Measurements from ENCODE around the gene SPATA13.
A peak's percentile ranks its signal among the peaks of the same experiment; 100 is the strongest.

Gene SPATA13

GRCh38 chr13:24124789-24125476 lies 35.6 kb upstream of the SPATA13 start:
- H3K9me3 ChIP-seq (replicated peaks in 1 of 11), result no peaks in the 10 kb centered on the region
- no peak for TF ChIP-seq Cebpa-rat (IDR thresholded peaks at IDR 0.05)
- no peak overlapping the region for H3K27ac ChIP-seq
- peaks cover 6 to 16% (median 11%) of the 10 kb centered on the region in 10 experiments; a peak in 19 of 20 replicates for H3K4me1 ChIP-seq
- H3K36me3 ChIP-seq, result no peaks in the 10 kb centered on the region
- no peak overlapping the region for H3K4me3 ChIP-seq
- peak overlapping the region in 10 of 11 experiments; percentile 6 to 66 (median 42); a peak in 17 of 22 replicates for H3K4me2 ChIP-seq
- no peak overlapping the region; a peak in 1 of 22 replicates for H3K9ac ChIP-seq
- no peaks in the 10 kb centered on the region for H4K20me1 ChIP-seq
- no peaks in the 10 kb centered on the region for H3K27me3 ChIP-seq

- H3K4me3 ChIP-seq, result no peak overlapping the region
- H3K27me3 ChIP-seq, result no peaks in the 10 kb centered on the region
- no peaks in the 10 kb centered on the region for H3K36me3 ChIP-seq
- no peak for TF ChIP-seq Cebpa-rat (IDR thresholded peaks at IDR 0.05)
- no peak overlapping the region for H3K9ac ChIP-seq
- no peak overlapping the region for H3K27ac ChIP-seq
- H3K4me2 ChIP-seq, result no peak overlapping the region; a peak in 1 of 22 replicates
- peaks cover 7 to 13% (median 11%) of the 10 kb centered on the region in 11 experiments for H3K9me3 ChIP-seq (replicated peaks in 1 of 11)
- H4K20me1 ChIP-seq, result no peaks in the 10 kb centered on the region
- H3K4me1 ChIP-seq, result peaks cover 6 to 16% (median 11%) of the 10 kb centered on the region in 10 experiments; a peak in 19 of 20 replicates
Measured at GRCh38 chr13:24127116-24127631, 33.3 kb upstream of the SPATA13 start.

- H3K27ac ChIP-seq, result no peak overlapping the region
- H3K36me3 ChIP-seq, result no peaks in the 10 kb centered on the region
- no peak overlapping the region for H3K9ac ChIP-seq
Measured at GRCh38 chr13:24128112-24128511, 32.4 kb upstream of the SPATA13 start.

GRCh38 chr13:24128962-24129361 lies 31.6 kb upstream of the SPATA13 start:
- Histone ChIP-seq H3K4me2 (no peak overlapping the region), H3K36me3 (no peaks in the 10 kb centered on the region), H3K4me1 (peaks cover 6 to 18% (median 14%) of the 10 kb centered on the region in 10 experiments; a peak in 19 of 20 replicates), H3K27ac (no peak overlapping the region), H3K9me3 (replicated peaks in 1 of 11) (peaks cover 7 to 14% (median 12%) of the 10 kb centered on the region in 11 experiments), H3K4me3 (no peak overlapping the region), H4K20me1 (no peaks in the 10 kb centered on the region), H3K27me3 (no peaks in the 10 kb centered on the region), H3K9ac (no peak overlapping the region)
- TF ChIP-seq Cebpa-rat (IDR thresholded peaks at IDR 0.05), result no peak

More at GRCh38 chr13:24128112-24128511, 32.4 kb upstream of the SPATA13 start:
- Histone ChIP-seq H3K4me3 (no peak overlapping the region), H3K9me3 (replicated peaks in 1 of 11) (peaks cover 7 to 14% (median 12%) of the 10 kb centered on the region in 11 experiments), H3K27me3 (no peaks in the 10 kb centered on the region), H3K4me2 (no peak overlapping the region), H3K4me1 (peaks cover 6 to 16% (median 13%) of the 10 kb centered on the region in 10 experiments; a peak in 19 of 20 replicates), H4K20me1 (no peaks in the 10 kb centered on the region)
- TF ChIP-seq Cebpa-rat (IDR thresholded peaks at IDR 0.05), result no peak

- no peaks in the 10 kb centered on the region for H3K36me3 ChIP-seq
- no peak overlapping the region for H3K27ac ChIP-seq
- peaks cover 2 to 11% (median 5%) of the 10 kb centered on the region in 10 experiments; a peak in 19 of 20 replicates for H3K4me1 ChIP-seq
- no peak overlapping the region for H3K4me2 ChIP-seq
- H3K9ac ChIP-seq, result no peak overlapping the region
- H3K4me3 ChIP-seq, result no peak overlapping the region
- no peak for TF ChIP-seq Cebpa-rat (IDR thresholded peaks at IDR 0.05)
- H4K20me1 ChIP-seq, result no peaks in the 10 kb centered on the region
- H3K27me3 ChIP-seq, result no peaks in the 10 kb centered on the region
- peaks cover 7 to 14% (median 12%) of the 10 kb centered on the region in 11 experiments for H3K9me3 ChIP-seq (replicated peaks in 1 of 11)
Measured at GRCh38 chr13:24129914-24130774, 30.4 kb upstream of the SPATA13 start.

- no peaks in the 10 kb centered on the region for H3K27me3 ChIP-seq
- H3K4me1 ChIP-seq, result peaks cover 0 to 10% (median 0%) of the 10 kb centered on the region in 10 experiments; a peak in 3 of 20 replicates
- H3K27ac ChIP-seq, result no peak overlapping the region
- H4K20me1 ChIP-seq, result no peaks in the 10 kb centered on the region
- no peak overlapping the region for H3K4me3 ChIP-seq
- no peak overlapping the region for H3K9ac ChIP-seq
- no peaks in the 10 kb centered on the region for H3K36me3 ChIP-seq
- peaks cover 7 to 14% (median 12%) of the 10 kb centered on the region in 11 experiments for H3K9me3 ChIP-seq (replicated peaks in 1 of 11)
- no peak for TF ChIP-seq Cebpa-rat (IDR thresholded peaks at IDR 0.05)
- no peak overlapping the region for H3K4me2 ChIP-seq
Measured at GRCh38 chr13:24131749-24132148, 28.8 kb upstream of the SPATA13 start.

GRCh38 chr13:24133021-24133795 lies 27.3 kb upstream of the SPATA13 start:
- Histone ChIP-seq H3K27me3 (no peaks in the 10 kb centered on the region), H3K36me3 (no peaks in the 10 kb centered on the region), H3K4me3 (no peak overlapping the region), H3K4me1 (peaks cover 0 to 10% (median 0%) of the 10 kb centered on the region in 10 experiments; a peak in 2 of 20 replicates), H3K27ac (no peak overlapping the region), H3K9ac (no peak overlapping the region), H4K20me1 (no peaks in the 10 kb centered on the region), H3K4me2 (peak overlapping the region in 2 of 11 experiments; percentile 21 to 36; a peak in 3 of 22 replicates), H3K9me3 (replicated peaks in 1 of 11) (peaks cover 7 to 14% (median 12%) of the 10 kb centered on the region in 11 experiments)
- TF ChIP-seq Cebpa-rat (IDR thresholded peaks at IDR 0.05), result no peak

- Histone ChIP-seq H3K4me1 (peaks cover 0 to 10% (median 0%) of the 10 kb centered on the region in 10 experiments; a peak in 2 of 20 replicates), H3K27me3 (no peaks in the 10 kb centered on the region), H3K36me3 (no peaks in the 10 kb centered on the region), H3K9me3 (replicated peaks in 1 of 11) (peaks cover 7 to 14% (median 12%) of the 10 kb centered on the region in 11 experiments), H3K4me2 (no peak overlapping the region), H3K4me3 (no peak overlapping the region), H3K27ac (no peak overlapping the region), H3K9ac (no peak overlapping the region), H4K20me1 (no peaks in the 10 kb centered on the region)
- no peak for TF ChIP-seq Cebpa-rat (IDR thresholded peaks at IDR 0.05)
Measured at GRCh38 chr13:24134231-24134630, 26.3 kb upstream of the SPATA13 start.
